ENCODE data around the gene TKT.

The TKT gene

GRCh38 chr3:53224026-53224425, 31.8 kb downstream of the TKT start:
- DNase-seq (ENCODE audit: low spot score): no peak

- DNase-seq (ENCODE audit: low spot score): no peak
Measured at GRCh38 chr3:53223541-53223966, 32.3 kb downstream of the TKT start.

DNA sequence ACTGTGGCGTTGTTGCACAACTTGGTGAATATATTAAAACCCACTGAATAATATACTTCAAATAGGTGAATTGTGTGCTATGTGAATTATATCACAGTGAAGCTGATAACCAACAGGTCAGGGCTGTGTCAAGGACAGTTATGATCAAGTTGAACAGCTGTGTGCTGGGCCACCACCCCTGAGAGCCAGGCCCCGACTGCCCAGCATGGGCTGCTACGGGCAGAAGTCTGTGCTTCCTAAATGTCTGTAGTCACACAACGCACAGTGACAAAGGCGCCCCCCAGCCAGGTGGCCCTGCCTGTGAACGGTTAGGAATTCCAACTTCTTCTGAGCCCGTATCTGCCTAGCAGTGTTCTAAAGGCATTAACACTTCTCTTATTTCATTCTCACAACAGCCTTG, 32.8 kb downstream of the TKT start:
- no peak for DNase-seq (ENCODE audit: low spot score)

- DNase-seq (ENCODE audit: low spot score): no peak
Measured at GRCh38 chr3:53222183-53222901, 33.5 kb downstream of the TKT start.

- no peak for DNase-seq (ENCODE audit: low spot score)
Measured at GRCh38 chr3:53221827-53222182, 34.0 kb downstream of the TKT start.

DNA sequence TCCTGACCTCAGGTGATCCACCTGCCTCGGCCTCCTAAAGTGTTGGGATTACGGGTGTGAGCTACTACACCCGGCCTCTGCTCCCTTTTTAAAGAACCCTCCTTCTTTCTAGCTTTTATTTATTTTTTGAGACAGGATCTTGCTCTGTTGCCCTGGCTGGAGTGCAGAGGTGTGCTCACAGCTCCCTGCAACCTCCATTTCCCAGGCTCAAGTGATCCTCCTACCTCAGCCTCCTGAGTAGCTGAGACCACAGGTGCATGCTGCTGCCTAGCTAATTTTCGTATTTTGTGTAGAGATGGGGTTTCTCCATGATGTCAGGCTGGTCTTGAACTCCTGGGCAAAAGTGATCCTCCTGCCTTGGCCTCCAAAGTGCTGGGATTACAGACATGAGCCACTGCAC, 34.5 kb downstream of the TKT start:
- DNase-seq (ENCODE audit: low spot score): no peak

DNA sequence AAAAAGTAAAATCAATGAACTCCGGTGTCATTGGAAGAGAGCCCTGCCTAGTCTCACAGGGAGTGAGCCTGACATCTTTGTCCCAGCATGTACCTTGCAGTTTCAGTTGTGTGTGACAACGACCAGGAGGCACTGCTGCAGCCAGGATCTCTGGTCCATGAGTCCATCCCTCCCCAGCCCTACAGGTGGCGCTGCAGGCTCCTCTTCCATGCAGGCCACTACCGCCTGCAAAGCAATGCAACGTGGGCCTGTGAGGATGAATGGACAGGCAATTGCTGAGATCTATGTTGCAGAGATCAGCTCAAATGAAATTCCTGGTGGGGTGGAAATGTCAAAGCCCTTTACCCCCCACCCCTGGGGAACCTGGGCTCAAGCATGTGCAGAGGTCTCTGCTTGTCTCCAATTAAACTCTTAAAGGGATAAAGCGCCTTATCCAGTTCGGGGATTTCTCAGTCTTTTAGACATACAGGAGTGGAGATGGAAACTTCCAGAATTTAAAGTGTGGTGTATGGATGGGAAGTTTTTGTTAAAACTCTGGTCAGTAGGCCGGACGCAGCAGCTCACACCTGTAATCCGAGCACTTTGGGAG, 35.8 kb downstream of the TKT start:
- peak; percentile 81 for DNase-seq (ENCODE audit: low spot score)

- no peak for DNase-seq (ENCODE audit: low spot score)
Measured at GRCh38 chr3:53218131-53218530, 37.7 kb downstream of the TKT start.

DNA sequence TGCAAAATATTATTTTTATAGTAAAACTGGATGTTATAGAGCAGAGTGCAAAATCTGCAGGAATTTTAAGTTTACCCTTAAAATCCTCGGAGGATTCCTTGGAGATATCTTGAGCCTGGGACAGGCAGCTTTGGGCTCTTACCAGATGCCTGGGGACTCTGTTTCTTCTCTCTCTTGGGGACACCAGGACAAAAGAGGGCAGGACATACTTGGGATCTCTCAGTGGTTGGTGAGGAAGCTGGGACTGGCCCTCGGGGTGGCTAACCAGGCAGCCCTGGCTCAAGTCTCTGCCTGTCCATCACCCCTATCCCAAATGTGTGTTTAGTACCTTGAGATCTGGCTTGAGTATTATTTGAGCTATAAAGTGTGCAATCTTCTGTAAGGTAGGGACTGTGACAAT, 38.6 kb downstream of the TKT start:
- DNase-seq (ENCODE audit: low spot score): no peak

DNA sequence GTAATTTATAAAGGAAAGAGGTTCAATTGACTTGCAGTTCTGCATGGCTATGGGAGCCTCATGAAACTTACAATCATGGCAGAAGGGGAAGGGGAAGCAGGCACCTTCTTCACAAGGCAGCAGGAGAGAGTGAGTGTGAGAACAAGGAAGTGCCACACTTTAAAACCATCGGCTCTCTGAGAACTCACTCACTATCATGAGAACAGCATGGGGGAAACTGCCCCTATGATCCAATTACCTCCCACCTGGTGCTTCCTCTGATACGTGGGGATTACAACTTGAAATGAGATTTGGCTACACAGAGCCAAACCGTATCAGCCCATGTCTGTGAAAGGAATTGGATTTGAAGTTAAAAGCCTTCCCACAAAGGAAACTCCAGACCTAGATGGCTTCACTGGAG, 39.1 kb downstream of the TKT start:
- no peak for DNase-seq (ENCODE audit: low spot score)

GRCh38 chr3:53215816-53216215, 40.0 kb downstream of the TKT start:
- no peak for DNase-seq (ENCODE audit: low spot score)

GRCh38 chr3:53213276-53213675, 42.5 kb downstream of the TKT start:
- DNase-seq (ENCODE audit: low spot score): no peak

- DNase-seq (ENCODE audit: low spot score): no peak
Measured at GRCh38 chr3:53211706-53212702, 43.8 kb downstream of the TKT start.

GRCh38 chr3:53202331-53203015, 53.3 kb downstream of the TKT start:
- no peak for DNase-seq (ENCODE audit: low spot score)

DNA sequence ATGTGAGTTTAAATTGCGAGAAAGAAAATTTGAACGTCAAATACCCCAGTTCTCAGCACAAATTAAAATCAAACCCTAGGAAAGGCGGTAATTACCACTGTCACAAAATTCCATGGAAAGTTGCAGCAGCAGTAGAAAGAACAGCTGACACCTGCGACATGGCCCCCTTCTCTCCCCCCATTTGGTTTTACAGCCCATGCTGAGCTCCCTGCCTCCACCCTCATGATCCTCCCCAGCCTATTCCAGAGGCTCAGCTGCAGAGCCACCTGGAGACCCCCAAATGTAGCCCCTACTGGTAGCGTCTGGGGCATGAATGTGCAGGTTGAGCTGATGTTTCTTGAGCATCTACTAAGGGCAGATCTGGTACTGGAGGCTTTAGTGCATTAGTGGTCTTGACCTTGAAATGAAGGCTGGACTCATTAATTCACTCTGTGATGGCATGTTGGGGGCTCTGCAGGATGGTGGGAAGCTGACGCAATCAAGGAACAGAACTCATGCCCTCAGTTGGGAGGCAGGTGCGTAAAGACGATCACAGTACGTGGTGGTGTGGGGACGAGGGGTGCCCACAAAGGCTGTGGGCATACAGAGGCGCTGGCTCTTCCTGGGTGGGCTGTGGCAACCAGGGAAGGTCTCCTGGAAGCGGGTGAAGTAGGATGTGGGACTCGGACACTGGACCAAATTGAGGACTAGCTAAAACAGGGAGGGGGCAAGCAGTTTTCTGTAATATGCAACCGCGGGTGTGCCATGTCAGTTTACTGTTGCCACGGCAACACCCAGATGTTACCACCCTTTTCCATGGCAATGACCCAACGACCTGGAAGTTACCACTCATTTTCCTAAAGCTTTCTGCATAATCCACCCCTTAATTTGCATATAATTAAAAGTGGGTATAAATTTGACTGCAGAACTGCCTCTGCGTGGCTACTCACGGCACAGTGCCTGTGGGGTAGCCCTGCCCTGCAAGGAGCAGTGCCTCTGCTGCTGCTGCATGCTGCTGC, 55.0 kb downstream of the TKT start:
- DNase-seq (ENCODE audit: low spot score): no peak

DNA sequence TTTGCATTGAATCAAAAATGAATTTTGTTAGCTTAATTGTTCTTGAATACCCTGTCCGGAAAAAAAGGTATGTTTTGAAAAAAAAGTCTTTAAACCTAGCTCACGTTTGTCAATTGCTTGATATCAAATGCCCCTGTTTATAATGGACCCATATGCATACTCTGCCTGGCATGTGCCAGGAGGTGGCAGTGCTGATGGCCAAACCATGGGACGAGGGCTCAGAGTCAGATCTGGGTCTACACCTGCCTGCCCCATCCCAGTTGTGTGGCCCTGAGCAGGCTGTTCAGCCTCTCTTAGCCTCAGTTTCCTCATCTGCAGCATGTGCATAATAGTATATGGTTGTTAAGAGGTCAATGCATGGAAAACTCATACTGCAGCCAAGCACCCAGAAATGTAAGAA, 56.0 kb downstream of the TKT start:
- DNase-seq (ENCODE audit: low spot score): no peak

GRCh38 chr3:53198996-53199395, 56.8 kb downstream of the TKT start:
- DNase-seq (ENCODE audit: low spot score): no peak

DNA sequence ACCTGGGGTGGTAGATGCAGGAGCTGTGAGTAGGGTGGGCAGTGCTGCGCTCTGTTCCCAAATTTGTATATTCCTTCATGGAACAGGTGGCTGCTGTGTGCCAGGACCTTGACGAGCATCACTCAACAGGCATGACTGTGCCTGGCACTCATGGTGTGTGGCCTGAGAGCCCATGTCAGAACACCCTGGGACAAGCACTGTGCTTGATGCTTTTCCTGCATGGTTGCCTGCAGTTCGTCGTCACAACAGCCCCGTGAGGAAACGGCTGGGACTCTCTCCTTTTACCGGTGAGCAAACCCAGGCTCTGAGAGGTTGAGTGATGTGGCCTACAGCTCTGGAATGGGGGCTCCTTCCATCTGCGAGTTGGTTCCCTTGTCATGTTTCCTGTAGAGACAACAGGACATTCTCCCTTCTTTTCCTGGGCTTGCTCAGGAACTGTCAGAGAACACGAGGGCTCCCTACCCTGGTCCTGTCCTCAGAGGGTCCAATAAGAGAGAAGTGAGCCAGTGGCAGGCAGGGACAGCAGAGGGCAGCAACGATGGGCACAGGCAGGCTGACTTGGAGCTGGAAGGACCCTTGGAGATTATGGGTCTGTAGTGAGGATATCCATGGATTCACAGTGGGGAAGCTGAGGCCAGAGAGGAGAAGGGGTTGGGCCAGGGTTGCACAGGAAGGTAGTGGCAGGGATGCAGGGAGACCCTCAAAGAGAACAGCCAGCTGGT, 57.4 kb downstream of the TKT start:
- DNase-seq (ENCODE audit: low spot score): no peak

GRCh38 chr3:53196575-53197407, 59.0 kb downstream of the TKT start:
- DNase-seq (ENCODE audit: low spot score): no peak

Data from left forelimb (tissue), 1 donor.